Renal cortical epithelial cell (primary cell): ENCODE measurements around the gene MYOF. TPM values are rescaled to one million over a fixed set of nuclear protein-coding genes. Genes with fewer than 3 reads are reported as not detected.
A peak's percentile ranks its signal among the peaks of the same experiment; 100 is the strongest.
"Not testable (repeated sequence)": the region's sequence is repeated elsewhere in the genome, so short reads cannot be mapped to it uniquely, and the experiment has no call there.

ENCODE experiments used
- DNase-seq: peaks from one replicate; pipeline ENCODE4 v3.0.0-alpha.2; 2011; ENCODE audit warnings: low read depth
- total RNA-seq: library from RNA; depleted of rRNA; stranded (reverse); fragments of >200 nt; gene quantifications from 2 replicates; pipeline ENCODE4 v1.2.3, GENCODE V29; 2014

Gene MYOF
- total RNA-seq, 1 donor from 2014 or later, result 607 TPM

DNA sequence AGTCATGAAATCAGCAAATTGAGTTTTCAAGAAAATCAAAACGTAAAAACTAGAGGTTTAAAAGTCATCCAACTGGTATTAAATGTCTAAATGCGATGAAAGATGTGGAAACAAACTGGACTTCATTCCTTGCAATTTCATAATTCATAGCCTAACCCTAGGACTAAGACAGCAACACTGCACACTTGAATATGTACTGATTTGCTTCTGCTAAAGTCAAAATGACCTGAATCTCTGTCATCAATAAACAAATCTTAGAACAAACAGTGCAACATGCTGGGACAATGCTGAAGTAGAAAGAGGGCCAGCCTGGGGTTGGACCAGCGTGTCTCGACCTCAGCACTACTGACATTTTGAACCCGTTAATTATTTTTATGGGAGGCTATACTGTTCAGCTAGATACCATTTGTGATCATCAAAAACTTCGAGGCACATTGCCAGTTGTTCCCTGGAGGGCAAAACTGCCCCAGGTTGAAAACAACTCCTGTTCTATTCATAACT lies 47.1 kb downstream of the MYOF start:
- no peak for DNase-seq

GRCh38 chr10:93431361-93431760 lies 50.8 kb downstream of the MYOF start:
- DNase-seq, result no peak

DNA sequence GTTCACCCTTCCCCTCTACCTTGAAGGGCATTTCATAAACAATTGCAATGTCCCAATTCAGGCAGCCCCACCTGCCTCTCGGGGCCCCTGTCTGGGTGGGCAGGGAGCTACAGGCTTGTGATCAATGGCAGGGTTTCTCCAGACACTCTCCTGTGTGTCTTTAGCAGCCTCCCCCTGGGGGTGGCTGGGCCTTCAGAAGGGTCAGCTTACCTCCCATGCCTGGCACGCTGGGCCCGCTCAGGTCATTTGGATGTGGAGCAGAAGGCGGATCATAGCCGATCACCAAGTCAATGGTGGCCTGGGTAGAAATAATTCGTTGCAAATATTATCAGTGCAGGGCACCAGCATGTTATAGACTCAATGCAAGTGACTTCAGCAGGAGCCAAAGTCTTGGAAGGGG lies 56.3 kb downstream of the MYOF start:
- DNase-seq, result no peak

DNA sequence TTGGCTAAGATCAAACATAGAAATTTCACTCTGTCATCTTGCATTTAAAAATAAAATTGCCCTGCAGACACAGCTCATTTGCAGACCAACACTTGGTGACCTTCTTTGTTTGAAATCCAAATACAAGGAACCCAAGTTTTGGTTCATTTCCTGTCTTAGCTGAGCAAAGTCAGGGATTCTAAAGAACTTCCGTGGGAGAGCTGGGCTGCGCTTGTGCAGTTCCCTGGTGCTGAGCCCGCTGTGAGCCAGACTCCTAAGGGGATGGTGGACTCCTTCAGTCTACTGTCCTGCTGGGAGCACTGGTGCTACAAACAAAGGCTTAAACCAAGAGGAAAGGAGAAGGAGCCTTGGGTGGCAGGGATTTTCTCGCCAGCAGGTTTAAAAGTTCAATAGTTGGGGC lies 60.0 kb downstream of the MYOF start:
- DNase-seq, result no peak

- DNase-seq, result no peak
Measured at GRCh38 chr10:93420944-93421825, 60.9 kb downstream of the MYOF start.

- no peak for DNase-seq
Measured at GRCh38 chr10:93420091-93420490, 62.0 kb downstream of the MYOF start.

DNA sequence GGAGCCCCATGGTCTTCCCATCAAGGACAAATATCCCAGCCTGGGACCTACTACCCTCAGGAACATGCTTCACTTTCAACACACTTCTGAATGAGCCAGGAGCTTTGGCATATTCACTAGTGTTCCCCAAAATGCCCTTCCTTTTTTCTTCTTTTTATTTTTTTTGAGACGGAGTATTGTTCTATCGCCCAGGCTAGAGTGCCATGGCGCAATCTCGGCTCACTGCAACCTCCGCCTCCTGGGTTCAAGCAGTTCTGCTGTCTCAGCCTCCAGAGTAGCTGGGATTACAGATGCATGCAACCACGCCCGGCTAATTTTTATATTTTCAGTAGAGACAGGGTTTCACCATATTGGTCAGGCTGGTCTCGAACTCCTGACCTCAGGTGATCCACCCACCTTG lies 63.1 kb downstream of the MYOF start:
- DNase-seq, result not testable (repeated sequence)

GRCh38 chr10:93417921-93418320 lies 64.2 kb downstream of the MYOF start:
- no peak for DNase-seq

DNA sequence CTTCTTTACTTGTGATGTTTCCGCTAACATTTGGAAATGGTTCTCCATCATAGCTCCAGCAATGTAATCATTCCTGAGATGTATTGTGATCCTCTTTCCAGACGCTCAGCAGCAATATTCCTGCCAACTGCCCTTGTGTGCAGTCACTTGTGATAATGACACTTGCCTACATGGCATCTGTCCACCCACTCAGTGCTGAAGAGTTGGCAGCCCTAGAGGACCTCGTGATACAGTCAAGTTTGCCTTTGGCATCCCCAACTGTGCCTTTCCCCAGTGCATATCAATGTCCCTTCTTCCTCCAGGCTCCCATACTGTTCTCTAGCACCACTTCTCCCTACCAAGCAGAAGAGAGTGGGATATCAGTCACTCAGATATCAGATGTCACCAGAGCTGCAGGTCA lies 64.9 kb downstream of the MYOF start:
- DNase-seq, result no peak

GRCh38 chr10:93416824-93417223 lies 65.3 kb downstream of the MYOF start:
- no peak for DNase-seq

GRCh38 chr10:93415693-93416092 lies 66.4 kb downstream of the MYOF start:
- DNase-seq, result no peak

DNA sequence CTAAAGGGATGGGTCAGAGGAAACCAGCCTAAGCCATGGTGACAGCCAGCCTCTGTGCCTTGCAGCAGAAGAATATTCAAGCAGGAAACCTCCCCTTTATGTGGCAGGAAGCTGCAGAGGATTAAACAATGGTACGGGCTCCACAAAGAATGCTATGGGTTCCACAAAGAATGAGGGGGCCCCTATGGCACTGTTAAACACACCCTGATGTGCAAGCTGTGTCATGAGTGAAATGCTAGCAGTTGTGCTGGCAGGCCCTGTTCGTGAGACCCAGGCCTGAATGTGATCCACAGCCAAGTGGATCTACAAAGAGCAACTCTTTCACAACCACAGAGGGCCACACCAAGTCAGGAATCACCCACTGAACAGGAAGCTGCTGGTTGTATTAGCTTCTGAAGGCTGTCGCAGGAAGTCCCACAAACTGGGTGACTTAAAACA lies 68.9 kb downstream of the MYOF start:
- DNase-seq, result no peak

DNA sequence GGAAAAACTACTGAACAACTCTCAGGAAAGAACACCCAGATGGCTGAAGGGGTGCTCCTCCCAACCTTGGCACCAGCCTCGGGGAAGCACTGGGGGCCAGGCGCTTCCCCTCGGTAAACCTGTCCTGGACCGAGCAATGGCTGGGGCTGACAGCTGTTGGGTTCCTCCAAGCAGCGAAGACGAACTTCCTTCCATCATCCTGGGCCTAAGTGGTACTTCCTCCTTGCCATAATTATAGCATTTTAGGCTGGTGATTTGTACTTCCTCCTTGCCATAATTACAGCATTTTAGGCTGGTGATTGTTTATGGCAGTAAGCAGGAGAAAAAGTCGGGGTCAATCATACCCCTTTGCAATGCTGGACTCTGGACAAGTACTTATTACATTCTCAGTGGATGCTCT lies 69.3 kb downstream of the MYOF start:
- DNase-seq, result no peak

GRCh38 chr10:93410697-93411348 lies 71.3 kb downstream of the MYOF start:
- no peak for DNase-seq

GRCh38 chr10:93408783-93409182 lies 73.4 kb downstream of the MYOF start:
- DNase-seq, result peak; percentile 31

DNA sequence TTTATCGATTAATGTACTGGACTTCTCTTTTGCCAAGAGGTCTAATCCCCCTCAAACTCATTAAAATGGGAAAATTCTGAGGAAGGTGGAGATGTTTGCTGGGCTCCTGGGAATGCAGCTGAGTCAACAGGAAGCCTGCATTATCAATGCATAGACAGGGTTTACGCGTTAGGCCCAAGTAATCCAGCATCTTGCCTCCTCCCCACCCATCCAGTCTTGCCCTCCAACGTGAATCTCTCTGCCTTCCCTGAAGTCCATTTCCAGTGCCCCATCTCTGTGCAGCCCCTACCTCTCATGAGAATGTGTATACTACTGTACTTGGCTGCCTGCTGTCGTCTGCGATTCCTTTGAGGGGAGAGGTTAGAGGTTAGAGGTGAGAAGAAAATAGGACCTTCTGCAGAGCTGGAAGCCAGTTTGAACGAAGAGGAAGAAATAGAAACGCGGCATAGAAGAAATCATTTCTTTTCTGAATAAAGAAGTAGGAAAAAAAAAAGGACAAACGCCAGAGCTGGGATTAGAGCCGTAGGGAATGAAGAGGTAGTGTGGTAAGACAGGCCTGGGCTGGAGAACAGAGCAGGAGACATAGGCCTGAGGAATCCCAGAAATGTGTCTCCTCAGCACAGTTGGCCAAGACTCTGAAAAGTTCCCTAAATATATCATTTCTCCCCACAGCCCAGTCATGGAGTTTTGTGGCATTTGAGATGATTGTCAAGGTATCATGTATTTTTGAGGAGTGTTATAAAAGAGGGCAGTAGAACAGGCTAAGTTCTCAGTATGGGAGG lies 75.6 kb downstream of the MYOF start:
- DNase-seq, result no peak

- no peak for DNase-seq
Measured at GRCh38 chr10:93404048-93404354, 78.1 kb downstream of the MYOF start.

DNA sequence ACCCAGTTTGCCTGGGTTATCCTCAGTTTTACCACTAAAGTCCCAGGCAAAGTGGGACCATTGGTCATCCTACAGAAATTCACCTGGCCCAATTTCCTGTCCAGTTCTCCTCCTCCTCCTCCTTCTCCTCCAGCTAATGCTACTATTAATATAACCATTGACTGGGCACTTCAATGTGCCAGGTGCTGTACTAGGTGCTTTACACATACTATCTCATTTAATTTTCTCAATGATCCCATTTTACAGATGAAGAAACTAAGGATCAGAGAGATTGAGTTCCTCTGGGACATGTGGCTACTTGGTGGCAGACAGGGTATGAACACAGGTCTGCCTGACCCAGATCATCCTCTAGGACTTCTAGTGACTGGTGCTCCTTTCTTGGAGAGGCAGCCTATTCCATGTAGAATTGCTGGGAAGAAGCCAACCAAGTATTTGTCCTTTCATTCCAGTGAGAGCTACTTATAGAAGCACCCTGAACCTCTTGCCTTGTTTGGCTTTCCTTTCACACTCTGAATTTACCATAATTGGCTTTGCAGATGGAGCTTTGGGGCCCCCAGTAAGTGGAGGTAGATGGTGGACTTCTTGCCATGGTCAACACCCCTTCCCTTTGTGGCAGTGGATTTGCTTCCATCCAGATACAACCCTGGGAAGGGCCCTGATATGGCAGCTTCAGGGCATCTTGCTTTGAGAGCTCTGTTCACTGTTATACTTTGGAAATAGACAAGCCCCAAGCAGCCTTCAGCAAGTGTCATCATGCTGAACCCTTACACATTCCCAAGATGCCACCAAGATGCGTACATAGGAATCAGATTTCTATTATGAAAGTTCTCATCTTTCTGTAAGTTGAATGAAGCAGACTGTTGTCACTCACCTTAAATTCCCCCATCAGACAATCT lies 78.7 kb downstream of the MYOF start:
- DNase-seq, result no peak

- DNase-seq, result no peak
Measured at GRCh38 chr10:93402192-93402591, 79.9 kb downstream of the MYOF start.

GRCh38 chr10:93398528-93398927 lies 83.6 kb downstream of the MYOF start:
- no peak for DNase-seq

GRCh38 chr10:93397020-93397419 lies 85.1 kb downstream of the MYOF start:
- no peak for DNase-seq
